HCT116 (cell line): ENCODE measurements around the gene NAGA. TPM values are rescaled to one million over a fixed set of nuclear protein-coding genes. Genes with fewer than 3 reads are reported as not detected.

Experiments used
- ATAC-seq: fragments of 200-7000 bp; cut with Tn5 transposase; 2 replicates; pipeline ENCODE4 v1.9.1; 2020; ENCODE audit warnings: mild to moderate bottlenecking, moderate library complexity
- BruUV-seq: library from RNA; stranded (reverse); fragments of 400-500 nt; replicated peaks from 2 replicates; lab custom pipeline; 2021; lab: Mats Ljungman, UMichigan
- CTCF ChIA-PET: fragments of 300-600 bp; sonication (Branson Sonifier 250); formaldehyde crosslinking; loops from one replicate; lab custom pipeline; 2021; ENCODE audit warnings: antibody characterized with exemption; lab: Charles Lee
- POLR2A ChIA-PET: fragments of 300-600, 350-600 bp; sonication (Branson Sonifier 250); formaldehyde crosslinking; loops from one replicate; lab custom pipeline; 2021; ENCODE audit warnings: antibody characterized with exemption; lab: Charles Lee
- RAD21 ChIA-PET, 2 experiments: fragments of 300-600 bp; sonication (Branson Sonifier 250); formaldehyde crosslinking; loops; one replicate each; lab custom pipeline; 2023; ENCODE audit warnings: low total read pairs in 2 of 2; ENCODE audit not compliant: uncharacterized antibody in 2 of 2, unreplicated experiment in 2 of 2, low non-redundant PET in 1 of 2; lab: Charles Lee
- DNase-seq: peaks from one replicate; pipeline ENCODE4 v3.0.0-alpha.2; 2010; ENCODE audit warnings: low read depth, low spot score
- H2AFZ ChIP-seq: fragments of 200-600 bp; shearing (Covaris generic), sonication (generic); 2 replicates; pipeline ENCODE4 v1.6.1; 2017; ENCODE audit warnings: low read depth, mixed run types, mixed read lengths, antibody characterized with exemption, low read length; ENCODE audit not compliant: poor library complexity, severe bottlenecking
- H3K27ac ChIP-seq: 2 replicates; pipeline ENCODE4 v1.5.1; 2012; ENCODE audit warnings: low read depth, low read length
- H3K27me3 ChIP-seq: fragments of 200-600 bp; sonication (generic); 2 replicates; pipeline ENCODE4 v1.6.1; 2016; ENCODE audit warnings: mixed run types, low read length, mixed read lengths; ENCODE audit not compliant: insufficient read depth
- H3K36me3 ChIP-seq, 2 experiments: fragments of 200-500 bp in 1 of 2; fragments of 200-600 bp in 1 of 2; sonication (Bioruptor generic) in 1 of 2; sonication (generic) in 1 of 2; 2 replicates each; pipeline versions ENCODE4 v1.5.1 to v1.6.1; 2014 to 2016; ENCODE audit warnings: low read length in 2 of 2, inconsistent platforms in 1 of 2, mixed read lengths in 1 of 2, mixed run types in 1 of 2; ENCODE audit not compliant: insufficient read depth in 2 of 2, control insufficient read depth in 1 of 2
- H3K4me1 ChIP-seq, 2 experiments: fragments of 200-600 bp in 1 of 2; sonication (generic) in 1 of 2; 2 replicates each; pipeline versions ENCODE4 v1.5.1 to v1.6.1; 2012 to 2017; ENCODE audit warnings: low read length in 2 of 2, inconsistent platforms in 1 of 2, mild to moderate bottlenecking in 1 of 2, mixed read lengths in 1 of 2, mixed run types in 1 of 2, moderate library complexity in 1 of 2; ENCODE audit not compliant: insufficient read depth in 2 of 2, control insufficient read depth in 1 of 2
- H3K4me2 ChIP-seq: fragments of 200-600 bp; sonication (generic); 2 replicates; pipeline ENCODE4 v1.6.1; 2017; ENCODE audit warnings: mixed run types, low read length, mixed read lengths
- H3K4me3 ChIP-seq, 2 experiments: fragments of 200-600 bp in 1 of 2; sonication (generic) in 1 of 2; replicated peaks in 1 of 2; 2 replicates each; pipeline ENCODE4 v1.5.1; 2011 to 2016; ENCODE audit warnings: low read length in 2 of 2, control low read depth in 1 of 2, low read depth in 1 of 2, mild to moderate bottlenecking in 1 of 2, mixed read lengths in 1 of 2, mixed run types in 1 of 2
- H3K79me2 ChIP-seq: fragments of 200-600 bp; sonication (generic); 2 replicates; pipeline ENCODE4 v1.6.1; 2017; ENCODE audit warnings: mild to moderate bottlenecking, mixed run types, low read length, moderate library complexity, mixed read lengths; ENCODE audit not compliant: insufficient read depth
- H3K9ac ChIP-seq: fragments of 200-600 bp; sonication (generic); 2 replicates; pipeline ENCODE4 v1.6.1; 2016; ENCODE audit warnings: low read length, mixed read lengths
- H3K9me2 ChIP-seq: fragments of 200-600 bp; sonication (generic), shearing (Covaris generic); 2 replicates; pipeline ENCODE4 v1.6.1; 2017; ENCODE audit warnings: mixed run types, mild to moderate bottlenecking, moderate library complexity; ENCODE audit not compliant: insufficient read depth
- H3K9me3 ChIP-seq, 2 experiments: fragments of 200-500 bp in 1 of 2; fragments of 200-600 bp in 1 of 2; sonication (Bioruptor generic) in 1 of 2; sonication (generic) in 1 of 2; 2 replicates each; pipeline ENCODE4 v1.6.1; 2014 to 2017; ENCODE audit warnings: low read length in 2 of 2, mixed read lengths in 2 of 2, inconsistent platforms in 1 of 2, low read depth in 1 of 2, mild to moderate bottlenecking in 1 of 2, mixed run types in 1 of 2, moderate library complexity in 1 of 2; ENCODE audit not compliant: control insufficient read depth in 1 of 2, insufficient read depth in 1 of 2
- H4K20me1 ChIP-seq: fragments of 200-600 bp; sonication (generic), shearing (Covaris generic); 2 replicates; pipeline ENCODE4 v1.6.1; 2017; ENCODE audit warnings: mixed run types, mild to moderate bottlenecking, moderate library complexity; ENCODE audit not compliant: insufficient read depth
- ATF3 ChIP-seq: IDR thresholded peaks from 2 replicates; pipeline ENCODE4 v1.6.1; 2012
- CBX3 ChIP-seq: IDR thresholded peaks from 2 replicates; pipeline ENCODE4 v1.6.1; 2012; ENCODE audit warnings: low read depth
- CEBPB ChIP-seq: IDR thresholded peaks from 2 replicates; pipeline ENCODE4 v1.6.1; 2012; ENCODE audit warnings: low read depth
- CTCF ChIP-seq, 3 experiments: fragments of 200-600 bp in 1 of 3; sonication (generic) in 1 of 3; IDR thresholded peaks in 2 of 3; conservative IDR thresholded peaks in 1 of 3; 2 replicates each; pipeline ENCODE4 v1.5.1; 2012 to 2017; ENCODE audit warnings: low read depth in 2 of 3, low read length in 2 of 3, antibody characterized with exemption in 1 of 3, borderline replicate concordance in 1 of 3, control low read depth in 1 of 3, mild to moderate bottlenecking in 1 of 3, mixed read lengths in 1 of 3, mixed run types in 1 of 3, moderate library complexity in 1 of 3; ENCODE audit not compliant: insufficient read depth in 1 of 3
- JUND ChIP-seq: IDR thresholded peaks from 2 replicates; pipeline ENCODE4 v1.6.1; 2012
- POLR2A ChIP-seq: IDR thresholded peaks from 2 replicates; pipeline ENCODE4 v1.7.0; 2011; ENCODE audit warnings: borderline replicate concordance; ENCODE audit not compliant: insufficient read depth, insufficient read length; ENCODE audit errors: extremely low read depth
- RAD21 ChIP-seq: IDR thresholded peaks from 2 replicates; pipeline ENCODE4 v1.6.1; 2012; ENCODE audit warnings: low read depth, mild to moderate bottlenecking
- SP1 ChIP-seq: IDR thresholded peaks from 2 replicates; pipeline ENCODE4 v1.6.1; 2012; ENCODE audit warnings: low read depth
- SRF ChIP-seq: IDR thresholded peaks from 2 replicates; pipeline ENCODE4 v1.6.1; 2012; ENCODE audit warnings: low read depth
- YY1 ChIP-seq: IDR thresholded peaks from 2 replicates; pipeline ENCODE4 v1.6.1; 2011; ENCODE audit warnings: low read length, low read depth, moderate library complexity, mild to moderate bottlenecking; ENCODE audit not compliant: insufficient replicate concordance; ENCODE audit errors: extremely low read depth
- ZFX ChIP-seq: fragments of 450-650 bp; IDR thresholded peaks from 2 replicates; pipeline ENCODE4 v1.6.1; 2017
- intact Hi-C: fragments of 100-400 bp; cut with micrococcal nuclease; formaldehyde crosslinking; loops from 2 replicates; pipeline ENCODE4 v1.10.0; 2022
- total RNA-seq: library from RNA; stranded (reverse); gene quantifications from one replicate; pipeline ENCODE4 v1.2.1, GENCODE V29; 2021; ENCODE audit not compliant: unreplicated experiment
- TF ChIP-seq, protein P1 (sequence below): IDR thresholded peaks from 2 replicates; pipeline ENCODE4 v1.6.1; 2011; ENCODE audit warnings: mild to moderate bottlenecking, low read length, moderate library complexity; ENCODE audit not compliant: insufficient replicate concordance; ENCODE audit errors: extremely low read depth
- TF ChIP-seq, protein P2 (sequence below): IDR thresholded peaks from 2 replicates; pipeline ENCODE4 v1.6.1; 2012
- TF ChIP-seq, protein P3 (sequence below): IDR thresholded peaks from 2 replicates; pipeline ENCODE4 v1.6.1; 2012; ENCODE audit warnings: low read depth

The NAGA gene
- total RNA-seq, 1 experiment from 2014 or later: 21.2 TPM

- no peak for TF ChIP-seq ZFX
- no peak for TF ChIP-seq POLR2A
- no peak for TF ChIP-seq RAD21
These were observed 4.4 kb downstream of the NAGA start (continued) for GRCh38 chr22:42066126-42066761.

DNA sequence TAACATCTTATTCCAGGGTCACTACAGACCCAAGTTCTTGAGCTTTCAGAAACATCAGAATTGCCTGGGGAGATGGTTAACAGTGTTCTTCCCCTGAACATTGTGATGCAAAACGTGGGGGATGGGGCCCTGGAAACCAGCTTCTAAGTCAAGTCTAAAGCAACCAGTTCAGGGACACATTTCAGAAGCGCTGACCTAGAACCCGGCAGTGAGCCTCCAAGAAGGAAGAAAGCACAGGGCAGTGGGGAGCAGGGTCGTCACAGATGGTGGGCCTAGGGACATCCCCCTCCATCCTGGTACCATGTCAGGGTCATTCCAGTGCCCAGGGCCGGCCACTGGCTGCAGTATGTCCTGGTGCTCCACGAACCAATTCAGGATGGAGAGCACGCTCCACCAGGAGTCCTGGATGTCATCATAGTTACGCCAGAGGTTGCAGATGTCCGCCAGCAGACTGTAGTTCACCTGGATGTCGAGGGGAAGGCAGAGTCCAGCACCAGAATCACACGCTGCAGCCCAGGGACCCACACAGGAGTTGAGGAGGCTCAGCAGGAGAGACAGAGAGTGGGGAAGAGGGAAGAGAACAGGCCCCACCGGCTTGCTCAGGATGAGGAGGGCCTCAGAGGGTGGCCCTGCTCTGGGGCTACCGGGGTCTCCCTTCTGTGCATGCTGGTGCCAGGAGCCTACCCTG, 5.0 kb downstream of the NAGA start:
- Histone ChIP-seq H3K9ac (no peak overlapping the region), H3K4me2 (no peak overlapping the region), H4K20me1 (no peaks in the 10 kb centered on the region), H3K27me3 (no peaks in the 10 kb centered on the region), H3K36me3 (peaks cover 4 to 5% of the 10 kb centered on the region in 2 experiments), H3K79me2 (no peaks in the 10 kb centered on the region), H2AFZ (no peak overlapping the region), H3K9me3 (no peaks in the 10 kb centered on the region), H3K9me2 (no peaks in the 10 kb centered on the region), H3K4me1 (peaks cover 6 to 9% of the 10 kb centered on the region in 2 experiments), H3K4me3 (no peak overlapping the region), H3K27ac (no peak overlapping the region)
- intact Hi-C loops: no loop called here
- BruUV-seq: no TSS peak
- no peak for ATAC-seq
- ChIA-PET RAD21 (no interaction called here), CTCF (no interaction called here), POLR2A (no interaction called here)
- no peak for DNase-seq
- TF ChIP-seq, protein P1, sequence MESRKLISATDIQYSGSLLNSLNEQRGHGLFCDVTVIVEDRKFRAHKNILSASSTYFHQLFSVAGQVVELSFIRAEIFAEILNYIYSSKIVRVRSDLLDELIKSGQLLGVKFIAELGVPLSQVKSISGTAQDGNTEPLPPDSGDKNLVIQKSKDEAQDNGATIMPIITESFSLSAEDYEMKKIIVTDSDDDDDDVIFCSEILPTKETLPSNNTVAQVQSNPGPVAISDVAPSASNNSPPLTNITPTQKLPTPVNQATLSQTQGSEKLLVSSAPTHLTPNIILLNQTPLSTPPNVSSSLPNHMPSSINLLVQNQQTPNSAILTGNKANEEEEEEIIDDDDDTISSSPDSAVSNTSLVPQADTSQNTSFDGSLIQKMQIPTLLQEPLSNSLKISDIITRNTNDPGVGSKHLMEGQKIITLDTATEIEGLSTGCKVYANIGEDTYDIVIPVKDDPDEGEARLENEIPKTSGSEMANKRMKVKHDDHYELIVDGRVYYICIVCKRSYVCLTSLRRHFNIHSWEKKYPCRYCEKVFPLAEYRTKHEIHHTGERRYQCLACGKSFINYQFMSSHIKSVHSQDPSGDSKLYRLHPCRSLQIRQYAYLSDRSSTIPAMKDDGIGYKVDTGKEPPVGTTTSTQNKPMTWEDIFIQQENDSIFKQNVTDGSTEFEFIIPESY: no peak
- TF ChIP-seq SRF (no peak), CBX3 (no peak), YY1 (no peak), CTCF (IDR thresholded peaks at IDR 0.05 in 2 of 3, conservative IDR thresholded peaks at IDR 0.05 in 1 of 3; ENCODE audit: borderline replicate concordance in 1 of 3, insufficient read depth in 1 of 3, low read depth in 2 of 3, low read length in 2 of 3) (no peak), ZFX (no peak), ATF3 (no peak), SP1 (no peak), JUND (no peak), CEBPB (no peak), RAD21 (no peak)
- TF ChIP-seq, protein P2, sequence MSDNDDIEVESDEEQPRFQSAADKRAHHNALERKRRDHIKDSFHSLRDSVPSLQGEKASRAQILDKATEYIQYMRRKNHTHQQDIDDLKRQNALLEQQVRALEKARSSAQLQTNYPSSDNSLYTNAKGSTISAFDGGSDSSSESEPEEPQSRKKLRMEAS: no peak
- TF ChIP-seq, protein P3, sequence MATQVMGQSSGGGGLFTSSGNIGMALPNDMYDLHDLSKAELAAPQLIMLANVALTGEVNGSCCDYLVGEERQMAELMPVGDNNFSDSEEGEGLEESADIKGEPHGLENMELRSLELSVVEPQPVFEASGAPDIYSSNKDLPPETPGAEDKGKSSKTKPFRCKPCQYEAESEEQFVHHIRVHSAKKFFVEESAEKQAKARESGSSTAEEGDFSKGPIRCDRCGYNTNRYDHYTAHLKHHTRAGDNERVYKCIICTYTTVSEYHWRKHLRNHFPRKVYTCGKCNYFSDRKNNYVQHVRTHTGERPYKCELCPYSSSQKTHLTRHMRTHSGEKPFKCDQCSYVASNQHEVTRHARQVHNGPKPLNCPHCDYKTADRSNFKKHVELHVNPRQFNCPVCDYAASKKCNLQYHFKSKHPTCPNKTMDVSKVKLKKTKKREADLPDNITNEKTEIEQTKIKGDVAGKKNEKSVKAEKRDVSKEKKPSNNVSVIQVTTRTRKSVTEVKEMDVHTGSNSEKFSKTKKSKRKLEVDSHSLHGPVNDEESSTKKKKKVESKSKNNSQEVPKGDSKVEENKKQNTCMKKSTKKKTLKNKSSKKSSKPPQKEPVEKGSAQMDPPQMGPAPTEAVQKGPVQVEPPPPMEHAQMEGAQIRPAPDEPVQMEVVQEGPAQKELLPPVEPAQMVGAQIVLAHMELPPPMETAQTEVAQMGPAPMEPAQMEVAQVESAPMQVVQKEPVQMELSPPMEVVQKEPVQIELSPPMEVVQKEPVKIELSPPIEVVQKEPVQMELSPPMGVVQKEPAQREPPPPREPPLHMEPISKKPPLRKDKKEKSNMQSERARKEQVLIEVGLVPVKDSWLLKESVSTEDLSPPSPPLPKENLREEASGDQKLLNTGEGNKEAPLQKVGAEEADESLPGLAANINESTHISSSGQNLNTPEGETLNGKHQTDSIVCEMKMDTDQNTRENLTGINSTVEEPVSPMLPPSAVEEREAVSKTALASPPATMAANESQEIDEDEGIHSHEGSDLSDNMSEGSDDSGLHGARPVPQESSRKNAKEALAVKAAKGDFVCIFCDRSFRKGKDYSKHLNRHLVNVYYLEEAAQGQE: no peak
